ENCODE data around the gene NIPA2.

Gene NIPA2

DNA sequence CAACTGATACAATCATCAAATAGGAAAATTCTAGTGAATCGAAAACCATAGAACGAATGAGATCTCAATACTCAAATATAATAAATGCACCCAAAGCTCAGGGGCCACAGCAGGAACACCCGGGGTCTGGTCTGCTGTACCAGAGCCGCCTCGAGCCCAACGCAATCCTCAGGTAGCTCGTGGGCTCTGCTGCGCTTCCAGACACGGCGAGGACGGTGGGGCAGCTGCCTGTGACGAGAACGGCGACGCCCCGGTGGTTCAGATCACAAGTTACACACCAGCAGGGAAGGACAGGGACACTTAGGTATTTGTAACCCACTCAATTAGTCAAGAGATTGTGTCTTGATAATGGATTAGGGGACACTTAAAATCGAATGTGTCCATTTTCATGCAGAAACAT lies 54.6 kb downstream of the NIPA2 start:
- peaks cover 5 to 79% (median 63%) of the 10 kb centered on the region in 5 donors for H3K36me3 ChIP-seq (ENCODE audit: control insufficient read depth in 5 of 5, insufficient read depth in 5 of 5, low read length in 5 of 5)

DNA sequence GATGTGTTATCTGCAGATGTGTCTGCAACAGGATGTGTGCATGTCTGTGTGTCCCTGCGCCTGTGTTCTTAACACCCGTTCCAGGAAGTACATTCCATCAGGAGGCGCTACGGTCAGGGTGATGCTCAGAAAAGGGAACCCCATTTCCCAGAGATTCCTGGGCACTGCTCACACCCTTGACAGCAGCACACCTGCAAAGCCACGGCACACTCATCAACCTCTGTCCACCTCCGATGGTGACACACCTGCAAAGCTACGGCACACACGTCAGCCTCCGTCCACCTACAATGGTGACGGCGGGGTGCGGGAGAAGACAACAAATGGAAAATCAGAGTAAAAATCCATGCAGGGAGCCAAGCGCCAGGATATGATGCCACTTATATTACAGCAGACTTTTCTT lies 55.4 kb downstream of the NIPA2 start:
- Histone ChIP-seq H3K9ac (ENCODE audit: low read length in 5 of 5) (no peak overlapping the region), H3K4me3 (ENCODE audit: low read depth in 1 of 5, low read length in 5 of 5) (no peak overlapping the region), H3K27me3 (ENCODE audit: control insufficient read depth in 5 of 5, insufficient read depth in 4 of 5, low read length in 5 of 5) (no peaks in the 10 kb centered on the region), H3K27ac (ENCODE audit: low read depth, low read length) (no peak overlapping the region), H3K9me3 (ENCODE audit: control insufficient read depth in 5 of 5, low read length in 5 of 5) (no peaks in the 10 kb centered on the region), H3K4me1 (ENCODE audit: control insufficient read depth in 5 of 5, insufficient read depth in 5 of 5, low read length in 5 of 5) (no peaks in the 10 kb centered on the region), H3K36me3 (ENCODE audit: control insufficient read depth in 5 of 5, insufficient read depth in 5 of 5, low read length in 5 of 5) (peaks cover 5 to 83% (median 62%) of the 10 kb centered on the region in 5 donors)

More for the DNA sequence above, 54.6 kb downstream of the NIPA2 start:
- Histone ChIP-seq H3K9ac (ENCODE audit: low read length in 5 of 5) (no peak overlapping the region), H3K4me1 (ENCODE audit: control insufficient read depth in 5 of 5, insufficient read depth in 5 of 5, low read length in 5 of 5) (no peaks in the 10 kb centered on the region), H3K27me3 (ENCODE audit: control insufficient read depth in 5 of 5, insufficient read depth in 4 of 5, low read length in 5 of 5) (no peaks in the 10 kb centered on the region), H3K27ac (ENCODE audit: low read depth, low read length) (no peak overlapping the region), H3K4me3 (ENCODE audit: low read depth in 1 of 5, low read length in 5 of 5) (no peak overlapping the region), H3K9me3 (ENCODE audit: control insufficient read depth in 5 of 5, low read length in 5 of 5) (no peaks in the 10 kb centered on the region)

GRCh38 chr15:22895465-22896190 lies 57.2 kb downstream of the NIPA2 start:
- no peak overlapping the region for H3K9ac ChIP-seq (ENCODE audit: low read length in 5 of 5)
- H3K4me1 ChIP-seq (ENCODE audit: control insufficient read depth in 5 of 5, insufficient read depth in 5 of 5, low read length in 5 of 5): no peaks in the 10 kb centered on the region
- no peak overlapping the region for H3K4me3 ChIP-seq (ENCODE audit: low read depth in 1 of 5, low read length in 5 of 5)
- no peak overlapping the region for H3K27ac ChIP-seq (ENCODE audit: low read depth, low read length)
- no peaks in the 10 kb centered on the region for H3K27me3 ChIP-seq (ENCODE audit: control insufficient read depth in 5 of 5, insufficient read depth in 4 of 5, low read length in 5 of 5)
- peaks cover 5 to 85% (median 68%) of the 10 kb centered on the region in 5 donors for H3K36me3 ChIP-seq (ENCODE audit: control insufficient read depth in 5 of 5, insufficient read depth in 5 of 5, low read length in 5 of 5)
- H3K9me3 ChIP-seq (ENCODE audit: control insufficient read depth in 5 of 5, low read length in 5 of 5): no peaks in the 10 kb centered on the region

GRCh38 chr15:22902046-22902445 lies 63.6 kb downstream of the NIPA2 start:
- no peak overlapping the region for H3K9ac ChIP-seq (ENCODE audit: low read length in 5 of 5)
- H3K27ac ChIP-seq (ENCODE audit: low read depth, low read length): no peak overlapping the region
- H3K4me1 ChIP-seq (ENCODE audit: control insufficient read depth in 5 of 5, insufficient read depth in 5 of 5, low read length in 5 of 5): no peaks in the 10 kb centered on the region
- H3K36me3 ChIP-seq (ENCODE audit: control insufficient read depth in 5 of 5, insufficient read depth in 5 of 5, low read length in 5 of 5): peaks cover 0 to 84% (median 68%) of the 10 kb centered on the region in 5 donors
- H3K9me3 ChIP-seq (ENCODE audit: control insufficient read depth in 5 of 5, low read length in 5 of 5): no peaks in the 10 kb centered on the region
- no peak overlapping the region for H3K4me3 ChIP-seq (ENCODE audit: low read depth in 1 of 5, low read length in 5 of 5)
- no peaks in the 10 kb centered on the region for H3K27me3 ChIP-seq (ENCODE audit: control insufficient read depth in 5 of 5, insufficient read depth in 4 of 5, low read length in 5 of 5)

GRCh38 chr15:22902578-22902977 lies 64.1 kb downstream of the NIPA2 start:
- no peaks in the 10 kb centered on the region for H3K9me3 ChIP-seq (ENCODE audit: control insufficient read depth in 5 of 5, low read length in 5 of 5)
- peaks cover 0 to 84% (median 69%) of the 10 kb centered on the region in 5 donors for H3K36me3 ChIP-seq (ENCODE audit: control insufficient read depth in 5 of 5, insufficient read depth in 5 of 5, low read length in 5 of 5)
- no peaks in the 10 kb centered on the region for H3K27me3 ChIP-seq (ENCODE audit: control insufficient read depth in 5 of 5, insufficient read depth in 4 of 5, low read length in 5 of 5)

GRCh38 chr15:22902981-22903380 lies 64.5 kb downstream of the NIPA2 start:
- Histone ChIP-seq H3K4me1 (ENCODE audit: control insufficient read depth in 5 of 5, insufficient read depth in 5 of 5, low read length in 5 of 5) (no peaks in the 10 kb centered on the region), H3K9ac (ENCODE audit: low read length in 5 of 5) (no peak overlapping the region), H3K9me3 (ENCODE audit: control insufficient read depth in 5 of 5, low read length in 5 of 5) (no peaks in the 10 kb centered on the region), H3K36me3 (ENCODE audit: control insufficient read depth in 5 of 5, insufficient read depth in 5 of 5, low read length in 5 of 5) (peaks cover 3 to 84% (median 69%) of the 10 kb centered on the region in 5 donors), H3K27me3 (ENCODE audit: control insufficient read depth in 5 of 5, insufficient read depth in 4 of 5, low read length in 5 of 5) (no peaks in the 10 kb centered on the region), H3K27ac (ENCODE audit: low read depth, low read length) (no peak overlapping the region), H3K4me3 (ENCODE audit: low read depth in 1 of 5, low read length in 5 of 5) (no peak overlapping the region)

More at GRCh38 chr15:22902578-22902977, 64.1 kb downstream of the NIPA2 start:
- no peaks in the 10 kb centered on the region for H3K4me1 ChIP-seq (ENCODE audit: control insufficient read depth in 5 of 5, insufficient read depth in 5 of 5, low read length in 5 of 5)
- H3K9ac ChIP-seq (ENCODE audit: low read length in 5 of 5): no peak overlapping the region
- no peak overlapping the region for H3K4me3 ChIP-seq (ENCODE audit: low read depth in 1 of 5, low read length in 5 of 5)
- H3K27ac ChIP-seq (ENCODE audit: low read depth, low read length): no peak overlapping the region

GRCh38 chr15:22903427-22903826 lies 65.0 kb downstream of the NIPA2 start:
- no peak overlapping the region for H3K27ac ChIP-seq (ENCODE audit: low read depth, low read length)

GRCh38 chr15:22903961-22904534 lies 65.6 kb downstream of the NIPA2 start:
- H3K27me3 ChIP-seq (ENCODE audit: control insufficient read depth in 5 of 5, insufficient read depth in 4 of 5, low read length in 5 of 5): no peaks in the 10 kb centered on the region
- H3K4me1 ChIP-seq (ENCODE audit: control insufficient read depth in 5 of 5, insufficient read depth in 5 of 5, low read length in 5 of 5): no peaks in the 10 kb centered on the region
- no peak overlapping the region for H3K4me3 ChIP-seq (ENCODE audit: low read depth in 1 of 5, low read length in 5 of 5)
- no peaks in the 10 kb centered on the region for H3K9me3 ChIP-seq (ENCODE audit: control insufficient read depth in 5 of 5, low read length in 5 of 5)
- H3K9ac ChIP-seq (ENCODE audit: low read length in 5 of 5): no peak overlapping the region
- no peak overlapping the region for H3K27ac ChIP-seq (ENCODE audit: low read depth, low read length)
- peaks cover 7 to 85% (median 75%) of the 10 kb centered on the region in 5 donors for H3K36me3 ChIP-seq (ENCODE audit: control insufficient read depth in 5 of 5, insufficient read depth in 5 of 5, low read length in 5 of 5)

More at GRCh38 chr15:22903427-22903826, 65.0 kb downstream of the NIPA2 start:
- Histone ChIP-seq H3K9ac (ENCODE audit: low read length in 5 of 5) (no peak overlapping the region), H3K36me3 (ENCODE audit: control insufficient read depth in 5 of 5, insufficient read depth in 5 of 5, low read length in 5 of 5) (peaks cover 3 to 84% (median 71%) of the 10 kb centered on the region in 5 donors), H3K4me1 (ENCODE audit: control insufficient read depth in 5 of 5, insufficient read depth in 5 of 5, low read length in 5 of 5) (no peaks in the 10 kb centered on the region), H3K4me3 (ENCODE audit: low read depth in 1 of 5, low read length in 5 of 5) (no peak overlapping the region), H3K9me3 (ENCODE audit: control insufficient read depth in 5 of 5, low read length in 5 of 5) (no peaks in the 10 kb centered on the region), H3K27me3 (ENCODE audit: control insufficient read depth in 5 of 5, insufficient read depth in 4 of 5, low read length in 5 of 5) (no peaks in the 10 kb centered on the region)

- Histone ChIP-seq H3K4me1 (ENCODE audit: control insufficient read depth in 5 of 5, insufficient read depth in 5 of 5, low read length in 5 of 5) (no peaks in the 10 kb centered on the region), H3K4me3 (ENCODE audit: low read depth in 1 of 5, low read length in 5 of 5) (no peak overlapping the region), H3K9me3 (ENCODE audit: control insufficient read depth in 5 of 5, low read length in 5 of 5) (no peaks in the 10 kb centered on the region), H3K36me3 (ENCODE audit: control insufficient read depth in 5 of 5, insufficient read depth in 5 of 5, low read length in 5 of 5) (peaks cover 10 to 85% (median 79%) of the 10 kb centered on the region in 5 donors), H3K27me3 (ENCODE audit: control insufficient read depth in 5 of 5, insufficient read depth in 4 of 5, low read length in 5 of 5) (no peaks in the 10 kb centered on the region), H3K9ac (ENCODE audit: low read length in 5 of 5) (no peak overlapping the region), H3K27ac (ENCODE audit: low read depth, low read length) (no peak overlapping the region)
Observed at GRCh38 chr15:22904736-22905135, 66.3 kb downstream of the NIPA2 start.

DNA sequence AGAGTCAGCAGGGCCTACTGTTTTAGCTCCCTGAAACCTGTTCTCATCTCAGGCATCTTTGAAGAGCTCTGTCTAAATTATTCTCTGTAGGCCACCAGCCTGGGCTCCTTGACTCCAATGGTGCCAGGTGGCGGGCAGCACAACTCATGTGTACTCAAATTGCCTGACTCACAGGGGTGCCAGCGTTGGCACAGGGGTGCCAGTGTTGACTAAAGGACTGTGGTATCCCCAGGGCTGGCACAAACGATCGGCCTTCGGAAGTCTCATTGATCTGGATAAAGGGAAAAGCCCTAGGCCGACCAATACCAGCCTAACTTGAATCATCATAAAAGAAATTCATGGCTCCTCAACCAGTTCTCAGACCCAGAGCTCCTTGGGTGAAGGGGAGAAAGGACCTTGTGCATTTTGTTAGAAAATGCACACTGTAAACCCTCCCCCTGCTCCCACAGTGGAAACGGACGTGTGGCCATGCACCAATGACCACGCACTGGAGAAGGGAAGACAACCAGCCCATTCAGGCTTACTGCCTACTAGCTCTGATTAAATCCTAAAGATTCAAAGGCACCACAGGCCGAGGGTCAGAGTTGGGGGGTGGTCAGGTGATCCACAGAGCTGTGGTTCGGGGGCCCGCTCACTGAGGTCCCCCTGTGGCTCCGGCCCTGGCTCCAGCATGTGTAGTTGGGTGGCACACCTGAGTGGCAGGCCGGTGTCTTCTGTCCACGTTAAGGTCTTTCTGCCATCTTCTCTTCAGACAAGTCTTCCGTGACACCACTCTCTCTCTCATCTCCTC lies 68.9 kb downstream of the NIPA2 start:
- no peak overlapping the region for H3K4me3 ChIP-seq (ENCODE audit: low read depth in 1 of 5, low read length in 5 of 5)
- no peak overlapping the region for H3K9ac ChIP-seq (ENCODE audit: low read length in 5 of 5)
- no peaks in the 10 kb centered on the region for H3K4me1 ChIP-seq (ENCODE audit: control insufficient read depth in 5 of 5, insufficient read depth in 5 of 5, low read length in 5 of 5)
- peaks cover 10 to 87% (median 81%) of the 10 kb centered on the region in 5 donors for H3K36me3 ChIP-seq (ENCODE audit: control insufficient read depth in 5 of 5, insufficient read depth in 5 of 5, low read length in 5 of 5)
- H3K27ac ChIP-seq (ENCODE audit: low read depth, low read length): no peak overlapping the region
- H3K27me3 ChIP-seq (ENCODE audit: control insufficient read depth in 5 of 5, insufficient read depth in 4 of 5, low read length in 5 of 5): no peaks in the 10 kb centered on the region
- H3K9me3 ChIP-seq (ENCODE audit: control insufficient read depth in 5 of 5, low read length in 5 of 5): no peaks in the 10 kb centered on the region
